K562 (cell line): ENCODE measurements around the gene CDC14B. TPM values are rescaled to one million over a fixed set of nuclear protein-coding genes. Genes with fewer than 3 reads are reported as not detected.

Experiments used
- ATAC-seq: fragments of 200-7000 bp; cut with Tn5 transposase; 3 replicates; pipeline ENCODE4 v1.9.1; 2020; ENCODE audit warnings: moderate library complexity
- BruUV-seq: library from RNA; stranded (reverse); fragments of 400-500 nt; replicated peaks from 2 replicates; lab custom pipeline; 2021; lab: Mats Ljungman, UMichigan
- CTCF ChIA-PET: fragments of 300-600 bp; formaldehyde crosslinking; extraction: SDS; loops from one replicate; lab custom pipeline; 2021; ENCODE audit warnings: low intra/inter-chr PET ratio; lab: Yijun Ruan, JAX
- POLR2A ChIA-PET: fragments of 300-600, 350-650 bp; sonication (Branson Sonifier 250); formaldehyde crosslinking; extraction: SDS; loops from one replicate; lab custom pipeline; 2021; ENCODE audit warnings: antibody characterized with exemption, inconsistent platforms; lab: Yijun Ruan, JAX
- DNase-seq, 4 experiments: peaks; one replicate each; pipeline versions ENCODE4 v3.0.0 to v3.0.0-alpha.2; 2011 to 2018; ENCODE audit warnings: low spot score in 3 of 4, mixed read lengths in 3 of 4; ENCODE audit errors: extremely low read depth in 1 of 4
- FAIRE-seq: peaks from 2 replicates; lab custom pipeline; 2011; peaks lifted over from hg19 to GRCh38; lab: Jason Lieb, UNC
- H2AFZ ChIP-seq: 2 replicates; pipeline ENCODE4 v1.6.0; 2011; ENCODE audit warnings: low read depth, low read length, control low read depth, inconsistent platforms
- H3K27ac ChIP-seq: fragments of 200-600 bp; 3 replicates; pipeline ENCODE4 v1.8.0; 2011; ENCODE audit warnings: low read depth, mild to moderate bottlenecking, control low read depth, inconsistent platforms, low read length, moderate library complexity, mixed read lengths; ENCODE audit errors: extremely low read depth
- H3K27me3 ChIP-seq, 2 experiments: fragments of 300-600 bp in 1 of 2; 2 replicates in 1 of 2; 3 replicates in 1 of 2; pipeline versions ENCODE4 v1.6.0 to v1.8.0; 2011; ENCODE audit warnings: inconsistent platforms in 2 of 2, low read length in 2 of 2, mild to moderate bottlenecking in 1 of 2, mixed read lengths in 1 of 2, moderate library complexity in 1 of 2; ENCODE audit not compliant: control insufficient read depth in 2 of 2, insufficient read depth in 2 of 2
- H3K36me3 ChIP-seq: fragments of 300-600 bp; 3 replicates; pipeline ENCODE4 v1.8.0; 2011; ENCODE audit warnings: mild to moderate bottlenecking, low read length, inconsistent platforms; ENCODE audit not compliant: control insufficient read depth, insufficient read depth
- H3K4me1 ChIP-seq, 2 experiments: fragments of 200-600 bp in 1 of 2; replicated peaks in 1 of 2; 2 replicates in 1 of 2; 3 replicates in 1 of 2; pipeline versions ENCODE4 v1.5.1 to v1.8.0; 2011; ENCODE audit warnings: inconsistent platforms in 2 of 2, low read length in 2 of 2, mild to moderate bottlenecking in 1 of 2, mixed read lengths in 1 of 2, moderate library complexity in 1 of 2; ENCODE audit not compliant: control insufficient read depth in 2 of 2, insufficient read depth in 2 of 2
- H3K4me2 ChIP-seq: 2 replicates; pipeline ENCODE4 v1.6.1; 2011; ENCODE audit warnings: low read length, control low read depth, inconsistent platforms, mixed read lengths; ENCODE audit not compliant: insufficient read depth
- H3K4me3 ChIP-seq: fragments of 200-600 bp; sonication (generic), shearing (Covaris generic); 2 replicates; pipeline ENCODE4 v1.5.1; 2016; ENCODE audit warnings: control low read depth, inconsistent platforms
- H3K79me2 ChIP-seq: fragments of 200-600 bp; 3 replicates; pipeline ENCODE4 v1.8.0; 2011; ENCODE audit warnings: low read length, inconsistent platforms; ENCODE audit not compliant: control insufficient read depth, insufficient read depth
- H3K9ac ChIP-seq, 2 experiments: 2 replicates each; pipeline versions ENCODE4 v1.6.0 to v1.6.1; 2011; ENCODE audit warnings: low read depth in 2 of 2, low read length in 2 of 2, control low read depth in 1 of 2, inconsistent platforms in 1 of 2, mild to moderate bottlenecking in 1 of 2, mixed read lengths in 1 of 2; ENCODE audit not compliant: insufficient read depth in 1 of 2
- H3K9me1 ChIP-seq: one replicate; pipeline ENCODE4 v1.6.0; 2011; ENCODE audit warnings: inconsistent platforms, mild to moderate bottlenecking, low read length, moderate library complexity; ENCODE audit not compliant: control insufficient read depth, insufficient read depth
- H3K9me3 ChIP-seq: replicated peaks from 2 replicates; pipeline ENCODE4 v1.5.1; 2011; ENCODE audit warnings: low read depth, low read length, inconsistent platforms; ENCODE audit not compliant: control insufficient read depth, insufficient read depth
- H4K20me1 ChIP-seq: replicated peaks from 2 replicates; pipeline ENCODE4 v1.6.1; 2011; ENCODE audit warnings: low read length, inconsistent platforms, mixed read lengths; ENCODE audit not compliant: control insufficient read depth, insufficient read depth
- ATF7 ChIP-seq: fragments of 450-650 bp; IDR thresholded peaks from 2 replicates; pipeline ENCODE4 v1.7.1; 2014; ENCODE audit warnings: mild to moderate bottlenecking, moderate library complexity
- ZNF785 ChIP-seq: fragments of 250-450 bp; sonication (Bioruptor Pico); IDR thresholded peaks from 2 replicates; pipeline ENCODE4 v1.4.0; 2020; ENCODE audit warnings: mild to moderate bottlenecking
- WGBS: fragments of 100-300 bp; shearing (Covaris generic); methylation state at CpG from one replicate; pipeline ENCODE4 v1.1.6; 2016; ENCODE audit warnings: low coverage, mixed read lengths; ENCODE audit not compliant: insufficient coverage; ENCODE audit errors: missing lambda C conversion rate; 5-methylcytosine and 5-hydroxymethylcytosine counted together
- in situ Hi-C: fragments of 300-500 bp; cut with MboI; formaldehyde crosslinking; loops from 4 replicates; pipeline ENCODE4 v1.15.0; 2018; ENCODE audit warnings: inconsistent platforms, mixed read lengths
- intact Hi-C: fragments of 100-400 bp; cut with micrococcal nuclease; formaldehyde crosslinking; loops from 2 replicates; pipeline ENCODE4 v1.14.2; 2022
- polyA plus RNA-seq, 8 experiments: library from polyadenylated mRNA; depleted of rRNA in 4 of 8; stranded (reverse) in 5 of 8; unstranded in 3 of 8; fragments of >200 nt; fragmentation: Nextera tagmentation in 2 of 8; fragmentation: Illumina TruSeq in 1 of 8; extraction: Ambion mirVana in 2 of 8; extraction: Trizol in 1 of 8; gene quantifications; 2 replicates each; pipeline versions ENCODE4 v1.2.1 to v1.2.3, GENCODE V29; 2011 to 2014; ENCODE audit warnings: inconsistent platforms in 1 of 8, missing spikeins in 1 of 8
- total RNA-seq, 7 experiments: library from RNA; depleted of rRNA in 6 of 7; stranded (reverse); fragments of >200 nt in 6 of 7; fragmentation: Illumina TruSeq in 2 of 7; extraction: Trizol in 2 of 7; gene quantifications; 2 replicates each; pipeline versions ENCODE4 v1.2.1 to v1.2.3, GENCODE V29; 2011 to 2021; ENCODE audit warnings: low replicate concordance in 1 of 7
- TF ChIP-seq, protein P1 (sequence below): fragments of 200-800 bp; sonication (Bioruptor generic); IDR thresholded peaks from 2 replicates; pipeline ENCODE4 v1.6.1; 2017; ENCODE audit warnings: missing genetic modification characterization, missing compliant biosample characterization

CDC14B gene
- total and polyA plus RNA-seq, 9 of the 15 experiments (the other 6 are each of a cell fraction or from before 2014, with no cell fraction given): 1.4 to 6.0 (median 3.8) TPM

DNA sequence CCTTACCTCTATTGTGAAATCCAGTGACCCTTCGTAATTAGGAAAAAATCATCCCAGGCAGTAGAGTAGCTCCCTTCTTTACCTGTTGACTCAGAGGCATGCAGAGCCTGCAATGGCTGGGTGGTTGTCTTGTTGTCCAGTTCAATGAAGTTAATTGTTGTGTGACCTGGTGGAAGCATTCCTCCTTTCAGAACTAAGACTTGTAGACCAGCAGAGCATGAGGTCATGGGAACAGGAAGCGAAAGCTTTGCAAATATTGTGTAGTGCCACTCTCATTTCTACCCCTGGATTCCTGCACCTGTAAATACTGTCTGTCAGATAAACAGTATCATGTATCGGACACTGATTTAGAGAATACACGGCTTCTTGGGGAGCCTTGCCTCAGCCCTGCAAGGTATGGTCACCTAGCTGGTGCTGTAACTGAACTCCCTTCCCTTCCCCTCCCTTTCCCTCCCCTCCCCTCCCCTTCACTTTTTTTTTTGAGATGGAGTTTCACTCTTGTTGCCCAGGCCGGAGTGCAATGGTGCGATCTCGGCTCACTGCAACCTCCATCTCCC is 41.1 kb upstream of the CDC14B start:
- BruUV-seq: no TSS peak
- intact Hi-C loops (loop anchor here (10.0 kb wide), 1 partner anchor 426 kb away; no protein-coding TSS in a partner anchor), in situ Hi-C loops (loop anchor here (10.0 to 25.0 kb wide), 2 partner anchors 223 to 326 kb away; no protein-coding TSS in a partner anchor)
- Histone ChIP-seq H3K4me2 (no peak overlapping the region), H3K27me3 (no peaks in the 10 kb centered on the region; a peak in 1 of 5 replicates), H2AFZ (no peak overlapping the region), H3K36me3 (no peaks in the 10 kb centered on the region), H3K9me1 (no peaks in the 10 kb centered on the region), H3K9me3 (no peaks in the 10 kb centered on the region), H4K20me1 (no peaks in the 10 kb centered on the region), H3K4me3 (no peak overlapping the region), H3K9ac (no peak overlapping the region), H3K4me1 (peaks cover 4% of the 10 kb centered on the region in 2 experiments; a peak in 3 of 5 replicates), H3K79me2 (no peaks in the 10 kb centered on the region; the same call in 2 of the 3 replicates), H3K27ac (no peak overlapping the region)
- ChIA-PET CTCF (no interaction called here), POLR2A (no interaction called here)
- DNase-seq (no peak), ATAC-seq (no peak), FAIRE-seq (no peak)
- WGBS: 45% methylated on average over 3 of the region's 7 CpGs
- TF ChIP-seq, protein P1, sequence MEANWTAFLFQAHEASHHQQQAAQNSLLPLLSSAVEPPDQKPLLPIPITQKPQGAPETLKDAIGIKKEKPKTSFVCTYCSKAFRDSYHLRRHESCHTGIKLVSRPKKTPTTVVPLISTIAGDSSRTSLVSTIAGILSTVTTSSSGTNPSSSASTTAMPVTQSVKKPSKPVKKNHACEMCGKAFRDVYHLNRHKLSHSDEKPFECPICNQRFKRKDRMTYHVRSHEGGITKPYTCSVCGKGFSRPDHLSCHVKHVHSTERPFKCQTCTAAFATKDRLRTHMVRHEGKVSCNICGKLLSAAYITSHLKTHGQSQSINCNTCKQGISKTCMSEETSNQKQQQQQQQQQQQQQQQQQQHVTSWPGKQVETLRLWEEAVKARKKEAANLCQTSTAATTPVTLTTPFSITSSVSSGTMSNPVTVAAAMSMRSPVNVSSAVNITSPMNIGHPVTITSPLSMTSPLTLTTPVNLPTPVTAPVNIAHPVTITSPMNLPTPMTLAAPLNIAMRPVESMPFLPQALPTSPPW (CRISPR knock-in tag): no peak
- TF ChIP-seq ZNF785 (CRISPR knock-in tag) (no peak), ATF7 (no peak)
